PC-9 (cell line): ENCODE data around the gene UBE2O.

Source experiments
- CTCF ChIP-seq: fragments of 200-600 bp; sonication (generic); conservative IDR thresholded peaks from 2 replicates; pipeline ENCODE4 v1.6.1; 2017; ENCODE audit warnings: mixed run types, antibody characterized with exemption, mild to moderate bottlenecking, moderate library complexity
- EZH2 ChIP-seq: fragments of 200-600 bp; sonication (generic); IDR thresholded peaks from 2 replicates; pipeline ENCODE4 v1.8.0; 2017; ENCODE audit warnings: antibody characterized with exemption, low read depth

- TF ChIP-seq CTCF, result no peak
- TF ChIP-seq EZH2, result no peak
These were observed 13.5 kb downstream of the UBE2O start for GRCh38 chr17:76439314-76439928.
